Peyer's patch (tissue), 4 donors: ENCODE results near the gene XPC.

Experiments
- POLR2A ChIP-seq, 2 donors: fragments of 450-650 bp; IDR thresholded peaks; one replicate each; pipeline ENCODE4 v1.5.1; 2017; ENCODE audit warnings: antibody characterized with exemption in 2 of 2, mild to moderate bottlenecking in 2 of 2, moderate library complexity in 2 of 2
- TF ChIP-seq, protein P1 (sequence below), 6 experiments: fragments of 450-650 bp in 4 of 6; fragments of 200-600 bp in 2 of 6; sonication (generic) in 1 of 6; IDR thresholded peaks; one replicate each; pipeline ENCODE4 v1.5.1; 2017 to 2019; ENCODE audit warnings: antibody characterized with exemption in 6 of 6, mild to moderate bottlenecking in 3 of 6, moderate library complexity in 1 of 6

DNA sequence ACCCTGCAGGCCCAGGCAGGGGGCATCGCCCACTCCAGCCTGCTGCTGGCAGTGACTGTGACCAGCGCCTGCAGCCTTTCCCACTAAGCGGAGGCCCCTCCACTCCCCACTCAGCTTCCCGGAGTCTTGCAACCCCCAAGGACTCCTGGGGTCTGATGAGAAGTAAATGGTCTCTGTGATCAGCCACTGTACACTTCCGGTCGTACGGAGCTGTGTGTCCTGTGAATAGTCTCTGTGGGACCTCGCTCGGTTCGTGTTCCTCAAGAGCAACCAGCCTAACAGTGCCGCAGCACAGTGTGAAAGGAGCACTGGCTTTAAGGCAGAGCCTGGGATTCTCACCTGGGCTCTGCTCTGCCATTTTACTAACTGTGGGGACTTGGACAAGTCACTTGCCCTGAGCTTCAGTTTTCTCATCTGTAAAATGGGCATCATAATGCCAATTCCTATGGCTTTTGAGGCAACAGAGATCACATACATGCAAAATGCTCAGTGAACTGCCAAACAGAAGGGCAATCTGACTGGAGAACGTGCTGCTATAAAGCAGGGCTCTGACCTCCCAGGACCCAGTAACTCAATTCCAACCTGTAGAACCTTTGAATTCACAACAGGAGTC, 26.8 kb downstream of the XPC start:
- TF ChIP-seq, protein P1, sequence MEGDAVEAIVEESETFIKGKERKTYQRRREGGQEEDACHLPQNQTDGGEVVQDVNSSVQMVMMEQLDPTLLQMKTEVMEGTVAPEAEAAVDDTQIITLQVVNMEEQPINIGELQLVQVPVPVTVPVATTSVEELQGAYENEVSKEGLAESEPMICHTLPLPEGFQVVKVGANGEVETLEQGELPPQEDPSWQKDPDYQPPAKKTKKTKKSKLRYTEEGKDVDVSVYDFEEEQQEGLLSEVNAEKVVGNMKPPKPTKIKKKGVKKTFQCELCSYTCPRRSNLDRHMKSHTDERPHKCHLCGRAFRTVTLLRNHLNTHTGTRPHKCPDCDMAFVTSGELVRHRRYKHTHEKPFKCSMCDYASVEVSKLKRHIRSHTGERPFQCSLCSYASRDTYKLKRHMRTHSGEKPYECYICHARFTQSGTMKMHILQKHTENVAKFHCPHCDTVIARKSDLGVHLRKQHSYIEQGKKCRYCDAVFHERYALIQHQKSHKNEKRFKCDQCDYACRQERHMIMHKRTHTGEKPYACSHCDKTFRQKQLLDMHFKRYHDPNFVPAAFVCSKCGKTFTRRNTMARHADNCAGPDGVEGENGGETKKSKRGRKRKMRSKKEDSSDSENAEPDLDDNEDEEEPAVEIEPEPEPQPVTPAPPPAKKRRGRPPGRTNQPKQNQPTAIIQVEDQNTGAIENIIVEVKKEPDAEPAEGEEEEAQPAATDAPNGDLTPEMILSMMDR (IDR thresholded peaks at IDR 0.05) = no peak
- TF ChIP-seq POLR2A (IDR thresholded peaks at IDR 0.05) = no peak
